ENCODE results near the gene CD151.
A peak's percentile ranks its signal among the peaks of the same experiment; 100 is the strongest.

The CD151 gene

DNA sequence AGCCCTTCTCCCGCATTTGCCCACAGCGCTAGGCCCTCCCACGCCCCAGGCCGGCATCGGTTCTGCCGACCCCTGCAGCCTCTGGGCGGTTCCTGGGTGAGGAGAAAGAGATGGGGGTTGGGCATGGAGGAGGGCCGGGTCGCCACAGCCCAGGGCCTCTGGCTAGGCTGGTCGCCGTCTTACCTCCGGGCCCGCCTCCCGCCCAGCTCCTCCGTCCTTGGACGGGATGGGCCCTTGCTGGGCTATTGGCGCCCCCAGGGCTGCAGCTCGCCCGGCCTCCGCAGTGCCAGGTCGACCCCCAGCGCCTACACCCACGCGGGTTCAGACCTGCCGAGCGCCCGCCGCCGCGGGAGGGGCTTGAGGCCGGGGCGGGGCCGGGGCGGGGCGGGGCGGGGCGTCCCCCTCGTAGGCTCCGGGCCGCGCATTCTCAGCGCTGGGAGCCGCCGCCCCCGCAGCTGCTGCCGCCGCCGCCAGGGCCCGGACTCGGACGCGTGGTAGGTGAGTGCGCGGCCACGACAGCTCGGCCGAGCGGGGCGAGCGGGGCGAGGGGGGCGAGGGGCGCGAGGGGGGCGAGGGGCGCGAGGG lies at the start of gene CD151:
Gene CD151, plus strand, starts transcription at position 424 of the 585 bp plus-strand sequence. CDS start 3,118 bp downstream, outside the sequence.
- peak; percentile 59 for DNase-seq

DNA sequence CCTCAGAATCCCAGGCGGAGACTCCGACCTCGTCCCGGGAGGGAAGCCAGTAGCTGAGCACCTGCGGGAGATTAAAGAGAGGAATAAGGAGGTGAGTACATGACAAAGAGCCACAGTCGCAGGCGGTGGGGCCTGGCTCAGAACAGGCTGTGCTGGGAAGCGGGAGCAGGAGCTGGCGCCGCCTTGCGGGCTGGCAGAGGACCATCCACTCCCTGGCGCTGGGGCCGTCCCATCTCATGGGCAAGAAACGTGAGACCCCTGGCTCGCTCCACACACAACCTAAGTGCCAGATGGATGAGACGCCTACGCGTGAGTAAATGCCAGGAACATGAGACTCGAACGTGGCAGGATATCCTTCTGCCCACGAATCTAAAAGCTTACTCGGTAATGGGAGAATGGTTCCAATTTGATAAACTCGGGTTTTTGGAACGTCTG lies 49.2 kb upstream of the CD151 start:
- peak; percentile 57 for DNase-seq

DNA sequence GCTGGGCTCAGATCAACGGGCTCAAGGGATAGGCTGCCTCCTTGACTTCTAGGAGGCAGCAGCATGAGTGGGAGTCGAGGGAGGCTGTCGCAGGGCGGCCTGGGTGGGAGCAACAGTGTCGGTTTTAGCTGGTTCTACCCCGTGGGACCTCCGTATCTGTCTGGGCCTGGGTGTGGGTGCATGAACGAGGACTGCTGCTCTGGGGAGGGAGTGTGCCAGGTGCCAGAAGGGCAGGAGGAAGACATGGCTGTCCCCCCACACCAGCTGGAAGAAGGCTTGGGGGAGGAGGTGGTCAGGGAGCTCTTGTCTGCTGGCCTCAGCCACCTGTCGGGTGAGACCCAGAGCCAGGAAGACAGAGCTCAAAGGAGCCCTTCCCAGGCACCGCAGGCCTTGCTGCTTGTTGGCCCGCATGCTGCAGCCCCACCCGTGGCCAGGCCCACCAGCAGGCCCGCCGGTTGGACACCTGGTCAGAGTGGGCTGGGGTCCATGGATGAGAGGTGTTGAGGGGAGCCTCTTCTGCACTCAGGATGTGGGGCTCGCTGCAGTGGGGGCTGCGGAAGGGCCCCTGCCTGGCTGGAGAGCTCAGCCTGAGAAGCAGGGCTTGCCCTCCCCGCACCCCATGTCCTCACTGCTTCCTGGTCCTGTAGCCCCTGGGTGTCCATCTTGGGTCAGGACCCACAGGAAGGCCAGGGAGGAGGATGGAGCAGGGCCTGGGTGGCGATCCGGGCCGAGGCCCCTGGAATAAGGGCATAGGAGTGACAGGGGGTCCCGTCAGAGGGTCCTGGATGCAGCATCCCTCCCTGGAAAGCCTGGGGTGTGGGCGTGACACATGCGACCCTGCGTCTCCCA lies 46.3 kb upstream of the CD151 start:
- no peak for DNase-seq

DNA sequence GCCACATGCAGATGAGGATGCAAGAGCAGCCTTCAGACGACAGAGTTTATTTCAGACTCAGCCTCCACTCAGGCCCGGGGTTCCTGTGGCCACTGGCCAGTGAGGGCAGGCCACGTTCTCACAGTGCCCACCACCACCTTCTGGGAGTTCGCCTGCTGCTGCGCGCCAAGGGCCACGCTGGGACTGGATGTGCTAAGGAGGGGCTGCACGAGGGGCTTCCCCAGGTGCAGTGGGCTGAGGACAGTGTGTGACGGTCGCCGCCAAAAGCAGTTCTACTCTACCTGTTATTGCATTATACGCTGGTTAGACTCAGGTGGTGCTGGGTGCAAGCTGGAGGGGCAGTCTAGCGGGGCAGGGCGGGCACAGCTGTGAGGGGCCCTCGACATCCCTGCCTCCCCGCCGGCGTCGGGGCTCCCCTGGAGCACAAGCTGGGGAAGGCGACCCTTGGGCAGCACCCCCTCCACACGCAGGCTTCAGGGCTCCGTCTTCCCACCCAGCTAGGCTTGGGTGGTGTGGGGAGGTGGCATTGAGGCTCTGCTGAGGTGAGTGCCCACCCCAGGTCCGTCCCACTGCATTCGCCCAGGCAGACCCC lies 45.6 kb upstream of the CD151 start:
- no peak for DNase-seq

DNA sequence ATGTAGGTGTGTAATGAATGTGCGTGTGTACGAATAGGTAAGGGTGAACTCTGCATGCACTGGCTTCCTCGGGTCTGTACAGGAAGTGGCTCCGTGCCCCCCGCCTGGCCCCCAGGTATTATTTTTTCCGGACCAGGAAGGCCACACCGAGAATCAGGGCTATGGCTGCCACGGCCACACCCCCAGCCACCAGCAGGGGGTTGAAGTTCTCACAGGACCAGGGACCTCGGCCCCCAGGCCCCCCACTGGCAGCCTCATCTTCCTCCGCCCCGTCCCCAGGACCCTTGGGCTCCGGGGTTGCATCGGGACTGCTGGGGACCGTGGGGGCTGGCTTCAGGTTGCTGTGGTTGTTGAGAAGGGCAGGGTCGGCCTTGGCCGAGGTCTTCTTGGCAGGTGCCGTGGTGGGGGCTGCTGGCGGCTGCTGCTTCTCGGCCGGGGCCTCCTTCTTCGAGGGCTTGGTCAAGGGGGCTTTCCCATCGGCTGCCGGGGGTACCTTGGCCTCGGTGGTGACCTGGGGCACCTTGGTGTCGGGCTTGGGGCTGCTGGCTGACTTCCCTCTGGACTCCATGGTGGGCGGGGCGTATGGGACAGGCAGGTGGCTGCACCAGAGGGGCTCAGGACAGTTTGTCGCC lies 44.6 kb upstream of the CD151 start:
- DNase-seq = no peak

DNA sequence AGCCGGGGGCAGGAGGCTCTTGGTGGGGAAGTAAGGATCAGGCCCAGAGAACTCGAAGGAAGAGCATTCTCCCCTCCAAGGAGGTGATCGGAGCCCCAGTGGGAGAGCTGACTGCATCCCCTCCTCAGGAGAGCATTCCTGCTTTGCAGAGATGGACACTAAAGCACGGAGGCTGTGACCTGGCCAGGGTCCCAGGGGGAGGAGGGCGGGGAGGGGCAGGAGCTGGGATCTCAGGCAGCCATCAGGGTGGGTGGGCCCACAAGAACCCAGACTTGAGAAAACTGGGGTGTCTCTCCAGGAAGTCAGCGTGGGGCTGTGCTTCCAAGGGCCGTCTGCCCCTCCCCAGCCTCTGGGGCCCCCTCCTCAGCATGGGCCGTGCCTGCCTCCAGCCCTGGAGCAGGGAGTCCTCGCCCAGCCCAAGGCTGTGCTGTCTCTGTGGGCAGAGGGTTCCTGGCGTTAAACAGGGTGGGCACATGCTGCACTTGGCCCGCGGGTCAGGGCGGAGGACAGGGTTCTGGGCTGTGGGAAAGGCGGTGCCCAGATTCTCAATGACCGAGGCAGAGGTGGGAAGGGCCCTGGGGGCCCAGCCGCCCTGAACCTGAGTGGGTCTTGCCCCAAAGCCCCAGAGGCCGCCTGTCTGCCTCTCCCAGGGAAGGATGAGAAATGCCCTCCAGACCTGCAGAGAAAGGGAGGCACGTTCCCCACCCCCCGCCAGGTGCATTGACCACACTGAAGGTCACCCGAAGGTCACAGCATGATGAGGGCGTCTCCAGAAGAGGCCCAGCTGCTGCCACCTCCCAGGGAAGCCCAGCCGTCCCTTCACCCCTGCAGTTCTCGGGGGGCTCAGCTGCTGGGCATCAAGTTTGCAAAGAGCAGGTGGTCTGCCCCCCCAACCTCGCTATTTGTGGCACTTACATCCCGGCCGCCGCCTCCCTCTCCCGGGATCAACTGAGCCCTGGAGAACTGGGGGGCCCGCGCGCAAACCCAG lies 43.5 kb upstream of the CD151 start:
- DNase-seq = no peak

DNA sequence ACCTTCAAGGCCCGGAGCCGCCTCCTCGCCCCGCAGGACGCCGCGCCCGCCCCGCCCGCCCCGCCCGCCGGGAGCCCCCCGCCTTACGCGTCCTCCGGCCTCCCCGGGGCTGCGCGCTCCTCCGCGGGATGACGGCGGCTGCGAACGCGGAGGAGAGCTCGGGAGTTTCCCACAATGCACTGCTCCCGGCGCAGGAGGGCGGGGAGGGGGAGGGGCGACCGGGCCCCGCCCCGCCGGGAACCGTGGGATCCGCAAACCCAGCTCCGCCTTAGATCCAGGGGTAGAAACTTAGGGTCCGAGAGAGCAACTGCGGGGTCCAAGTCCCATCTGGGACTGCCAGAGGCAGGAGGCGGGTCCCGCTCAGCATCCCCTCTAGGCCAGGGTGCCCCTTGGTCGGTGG lies 42.8 kb upstream of the CD151 start, which contains the start of gene CEND1:
Gene CEND1, minus strand, starts transcription at position 148 of the 400 bp plus-strand sequence. CDS start 1,514 bp downstream, outside the sequence.
- DNase-seq = no peak

DNA sequence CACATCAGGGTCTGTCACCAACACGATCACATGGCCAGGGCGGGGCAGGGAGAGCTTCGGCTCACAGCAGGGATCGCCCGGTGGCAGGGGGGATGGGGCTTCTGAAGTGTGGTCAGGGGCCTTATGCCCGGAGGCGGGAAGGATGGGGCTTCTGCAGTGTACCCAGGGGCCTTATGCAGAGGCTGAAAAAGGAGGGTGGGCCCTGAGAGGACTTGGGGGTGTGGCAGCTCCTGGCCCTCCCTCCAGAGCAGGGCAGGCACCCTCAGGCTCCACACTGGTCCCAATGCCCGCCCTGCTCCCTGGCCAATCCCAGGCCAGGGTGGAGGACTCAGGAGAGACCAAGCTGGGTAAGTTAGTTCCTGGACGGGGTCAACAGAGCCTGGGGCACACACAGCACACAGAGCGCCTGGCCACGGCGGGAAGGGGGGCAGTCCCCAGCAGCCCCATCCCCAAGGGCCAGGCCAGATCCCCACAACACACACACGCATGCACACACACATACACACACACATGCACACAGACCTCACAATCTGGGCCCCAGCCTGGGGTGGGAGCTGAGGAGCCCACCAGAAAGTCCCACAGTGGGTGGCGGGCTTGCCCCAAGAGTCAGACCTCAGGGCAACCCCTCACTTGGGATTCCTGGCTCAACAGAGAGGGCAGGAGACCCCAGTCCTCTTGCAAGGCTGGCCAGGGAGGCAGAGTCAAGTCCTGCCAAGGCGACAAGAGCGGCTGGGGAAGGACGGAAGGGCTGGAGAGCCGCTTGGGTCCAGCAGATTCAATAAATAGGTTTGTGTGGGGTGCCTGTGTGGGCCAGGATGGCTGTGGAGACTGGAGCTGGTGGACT lies 41.8 kb upstream of the CD151 start:
- DNase-seq = no peak

DNA sequence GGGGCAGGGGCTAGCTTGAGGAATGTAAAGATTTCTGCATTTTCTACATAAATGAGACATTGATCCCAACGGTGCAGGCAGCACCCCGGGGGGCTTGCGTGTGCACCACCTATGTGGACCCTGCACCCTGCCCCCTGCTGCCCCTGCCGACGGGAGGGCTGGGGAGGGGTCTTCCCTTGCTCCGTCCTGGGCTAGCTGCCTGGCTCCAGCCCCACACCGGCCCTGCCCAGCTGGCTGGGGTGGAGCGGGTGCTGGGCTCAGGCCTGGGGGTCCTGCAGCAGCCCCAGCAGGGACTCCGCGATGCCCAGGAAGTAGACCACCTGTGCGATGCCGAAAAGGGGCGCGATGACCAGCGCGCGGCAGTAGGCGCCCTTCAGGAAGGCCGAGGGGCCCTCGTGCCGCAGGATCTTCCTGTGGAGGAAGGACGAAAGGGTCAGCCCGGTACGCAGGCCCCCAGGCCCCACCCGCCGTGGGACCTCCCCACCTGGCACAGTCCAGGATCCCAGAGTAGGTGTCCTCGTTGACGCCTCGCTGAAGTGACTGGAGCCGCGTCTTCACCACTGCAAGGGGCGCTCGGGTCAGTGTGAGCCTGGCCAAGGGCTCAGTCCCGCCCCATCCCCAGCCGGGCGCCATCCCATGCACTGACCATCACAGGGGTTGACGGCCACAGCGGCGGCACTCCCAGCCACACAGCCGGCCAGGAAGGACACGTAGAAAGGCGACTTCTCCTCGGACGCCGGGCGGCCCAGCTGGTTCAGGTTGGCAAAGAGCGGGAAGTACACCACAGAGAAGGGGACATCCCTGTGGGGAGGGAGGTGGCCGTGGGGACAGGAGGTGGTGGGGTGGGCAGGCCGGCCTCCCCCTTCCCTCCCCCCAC lies 40.9 kb upstream of the CD151 start:
- DNase-seq = no peak

DNA sequence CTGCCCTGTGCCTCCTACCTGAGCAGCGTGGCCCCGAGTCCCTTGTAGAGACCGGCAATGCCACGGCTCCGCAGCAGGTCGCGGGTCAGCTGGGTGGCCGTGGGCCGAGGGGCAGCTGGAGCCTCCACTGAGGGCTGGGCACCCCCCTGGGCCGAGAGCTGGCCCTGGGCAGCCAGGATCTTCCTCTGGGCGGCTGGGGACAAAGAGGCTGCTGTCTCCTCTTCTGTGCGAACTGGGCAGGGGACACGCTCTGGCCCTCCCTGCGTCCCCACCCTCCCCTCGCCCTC lies 40.3 kb upstream of the CD151 start:
- DNase-seq = no peak

DNA sequence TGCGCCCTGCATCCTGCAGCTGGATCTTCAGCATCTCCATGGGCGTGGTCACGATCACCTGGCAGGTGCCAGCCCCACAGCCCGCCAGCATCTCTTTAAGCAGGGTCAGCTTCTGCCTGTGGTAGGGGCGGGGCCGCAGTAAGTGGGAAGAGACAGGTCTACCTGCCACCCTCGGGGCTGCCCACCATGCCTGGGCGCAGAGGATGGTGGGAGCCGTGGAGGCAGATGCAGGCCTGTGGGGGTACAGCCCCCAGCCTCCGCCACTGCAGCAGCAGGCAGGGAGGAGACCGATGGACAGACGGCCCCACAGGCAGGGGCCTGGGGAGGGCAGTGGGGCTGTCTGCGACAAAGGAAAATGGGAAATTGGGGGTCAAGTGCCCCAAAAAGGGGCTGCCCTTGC lies 39.9 kb upstream of the CD151 start:
- no peak for DNase-seq

DNA sequence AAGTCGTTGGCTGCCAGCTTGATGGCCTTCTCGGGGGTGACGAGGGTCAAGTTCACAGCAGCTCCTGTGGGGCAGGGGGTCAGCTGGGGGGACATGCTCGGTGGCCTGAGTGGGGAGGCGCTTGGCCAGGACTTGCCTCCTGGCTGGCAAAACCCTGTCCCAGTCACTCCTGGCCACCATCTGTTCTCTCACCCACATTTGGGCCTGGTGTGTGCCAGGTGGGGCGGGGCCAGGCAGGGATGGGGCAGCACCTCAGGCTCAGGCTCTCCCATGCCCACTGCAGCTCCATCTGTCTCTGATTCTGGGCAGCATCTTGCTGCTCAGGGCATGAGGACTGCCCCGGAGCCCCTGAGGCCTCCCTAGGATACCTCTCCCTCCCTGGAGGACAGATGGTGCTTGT lies 39.2 kb upstream of the CD151 start:
- no peak for DNase-seq

DNA sequence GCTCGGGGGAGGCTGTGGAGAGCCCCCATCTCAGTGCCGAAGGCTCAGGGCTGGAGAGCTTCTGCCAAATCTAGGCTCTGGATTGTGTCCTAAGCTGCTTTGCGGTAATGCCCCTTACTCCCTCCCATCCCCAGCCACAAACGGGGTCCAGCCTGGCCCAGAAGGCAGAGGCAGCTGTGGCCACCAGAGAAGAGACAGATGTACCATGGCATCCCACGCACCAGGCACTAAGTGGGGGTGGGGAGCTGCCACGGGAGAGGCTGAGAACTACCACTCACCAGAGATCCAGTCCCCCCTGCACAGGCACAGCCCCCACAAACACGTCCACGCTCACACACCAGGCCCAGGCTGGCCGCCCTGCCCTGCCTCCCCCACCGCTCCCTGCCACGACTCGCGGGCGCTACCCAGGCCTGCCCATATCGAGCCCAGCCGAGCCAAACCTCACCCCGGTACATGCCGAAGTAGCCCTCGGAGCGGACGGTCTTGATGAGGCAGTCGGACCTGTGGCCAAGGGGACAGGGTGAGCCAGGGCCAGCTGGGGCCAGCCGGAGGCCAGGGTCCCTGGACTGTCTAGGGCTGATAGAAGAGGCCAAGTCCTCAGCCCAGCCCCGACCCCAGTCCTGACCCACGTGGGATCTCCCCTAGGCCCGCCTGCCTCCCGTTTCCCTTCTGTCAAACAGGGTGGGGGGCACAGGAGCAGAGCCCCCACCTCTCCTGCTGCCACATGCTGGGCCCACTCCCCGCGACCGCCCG lies 38.6 kb upstream of the CD151 start:
- no peak for DNase-seq

DNA sequence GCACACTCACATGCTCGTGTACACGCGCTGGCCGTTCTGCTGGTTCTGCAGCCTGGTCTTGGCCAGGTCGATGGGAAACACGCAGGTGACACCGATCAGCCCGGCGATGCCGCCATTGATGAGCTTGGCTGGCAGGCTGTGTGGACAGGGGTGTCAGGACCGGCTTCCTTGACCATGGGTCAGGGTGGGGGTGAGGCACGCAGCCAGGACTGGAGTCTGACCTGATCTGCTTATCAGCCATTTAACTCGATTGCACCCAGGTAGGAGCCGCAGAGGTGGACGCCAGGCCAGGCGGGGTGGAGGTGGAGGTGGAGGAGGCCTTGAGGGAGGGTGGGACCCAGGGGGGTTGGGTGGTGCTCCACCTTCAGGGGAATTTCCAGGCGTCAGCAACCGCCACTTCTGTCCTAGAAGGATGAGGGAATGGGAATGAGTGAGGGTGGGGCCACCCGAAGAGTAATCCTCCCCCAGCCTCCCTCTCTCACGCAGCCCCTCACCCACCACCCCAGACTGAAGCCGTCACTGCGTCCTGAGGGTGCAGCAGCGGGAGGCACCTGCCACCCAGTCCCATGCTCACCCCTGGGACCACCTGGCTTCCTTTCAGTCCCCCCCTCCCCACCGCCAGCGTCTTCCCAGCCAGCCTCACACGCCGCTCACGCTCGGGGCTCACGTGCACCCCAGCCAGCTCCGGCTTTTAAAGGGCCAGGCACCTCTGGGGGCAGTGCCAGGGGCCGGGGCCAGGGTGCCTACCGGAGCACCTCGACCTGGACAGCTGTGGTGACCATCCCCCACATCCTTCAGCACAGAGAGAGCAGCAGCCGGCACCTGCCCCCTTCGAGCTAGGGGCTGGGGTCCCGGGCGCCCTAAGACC lies 37.8 kb upstream of the CD151 start:
- DNase-seq = no peak

DNA sequence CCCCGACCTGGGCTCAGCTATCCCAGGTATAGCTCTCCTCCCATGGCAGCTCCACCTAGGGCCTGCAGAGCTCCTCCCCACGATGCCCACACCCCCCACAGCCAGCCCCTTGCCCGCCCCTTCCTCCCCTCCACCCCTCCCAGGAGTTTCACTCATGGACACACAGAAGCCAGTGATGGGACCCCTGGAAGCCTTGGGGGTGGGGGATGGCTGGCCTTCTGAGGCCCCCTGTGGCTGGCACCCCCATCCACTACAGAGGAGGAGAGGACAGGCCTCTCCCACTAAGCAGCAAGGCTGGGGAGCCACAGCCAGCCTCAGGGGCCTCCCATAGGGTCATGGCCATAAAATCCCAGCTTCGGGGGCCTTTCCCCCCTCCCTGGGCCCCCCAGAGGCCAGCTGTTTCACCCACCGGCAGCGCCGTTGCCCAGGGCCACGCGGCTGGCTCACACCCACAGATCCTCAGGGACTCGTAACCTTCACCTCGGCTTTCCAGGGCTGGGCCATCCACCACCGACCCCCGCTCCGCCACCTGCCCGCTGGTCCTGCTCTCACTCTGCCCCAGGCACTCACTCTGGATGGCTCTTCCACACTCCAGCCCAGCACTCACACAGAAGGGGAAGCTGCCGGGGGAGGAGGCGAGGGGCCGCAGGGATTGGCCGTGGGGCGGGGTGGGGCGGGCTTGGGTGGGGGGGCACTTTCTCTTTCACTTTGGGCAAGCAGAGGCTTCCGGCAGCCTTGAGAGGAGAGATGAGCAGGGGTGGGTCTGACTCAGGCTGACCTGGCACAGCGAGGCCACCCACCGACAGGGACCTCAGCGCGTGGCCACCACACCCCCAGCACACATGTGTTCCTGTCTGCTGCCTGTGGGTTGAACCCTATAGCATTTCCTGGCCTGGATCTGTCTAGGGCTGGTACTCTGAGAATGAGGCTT lies 36.9 kb upstream of the CD151 start:
- peak; percentile 73 for DNase-seq

DNA sequence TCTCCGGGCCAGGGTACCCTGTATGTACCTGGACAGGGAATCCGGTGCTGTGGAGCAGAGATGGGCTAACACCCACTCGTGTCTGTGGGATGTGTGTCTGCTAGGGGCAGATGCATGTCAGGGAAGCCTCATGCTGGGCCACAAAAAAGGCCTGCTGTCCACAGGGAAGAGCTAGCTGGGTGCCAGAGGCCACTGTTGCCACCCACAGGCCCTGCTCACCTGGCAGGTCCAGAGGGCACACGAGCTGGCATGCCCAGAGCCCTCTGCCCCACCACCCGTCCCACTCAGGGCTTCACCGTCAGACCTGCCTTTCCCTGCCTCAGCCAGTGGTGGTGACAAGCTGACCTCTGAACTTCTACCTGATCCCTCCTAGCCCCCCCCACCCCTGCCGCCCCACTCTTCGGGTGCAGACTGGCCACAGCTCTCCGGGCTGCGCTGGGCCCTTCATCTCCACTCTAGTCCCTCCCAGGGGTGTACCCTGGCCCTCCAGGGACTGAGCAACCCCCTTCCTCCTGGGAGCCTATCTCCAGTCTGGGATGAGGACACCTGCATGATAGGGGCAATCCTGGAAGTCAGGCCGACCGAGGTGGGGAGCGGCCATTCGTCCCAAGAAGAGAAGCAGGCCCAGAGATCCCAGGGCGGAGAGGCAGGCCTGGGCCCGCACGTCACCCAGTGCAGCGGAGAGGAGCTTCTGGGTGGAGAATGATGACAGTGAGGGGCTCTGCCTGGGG lies 36.0 kb upstream of the CD151 start:
- no peak for DNase-seq
